ENCODE measurements around the gene CNKSR2.

CNKSR2 gene

GRCh38 chrX:21398426-21398825 lies 24.2 kb downstream of the CNKSR2 start:
- TF ChIP-seq CTCF (IDR thresholded peaks at IDR 0.05; ENCODE audit: extremely low read depth, missing control alignments): no peak
- DNase-seq (ENCODE audit: low spot score): no peak

- TF ChIP-seq CTCF (IDR thresholded peaks at IDR 0.05; ENCODE audit: extremely low read depth, missing control alignments): no peak
- DNase-seq (ENCODE audit: low spot score): no peak
Measured at GRCh38 chrX:21400408-21401121, 26.3 kb downstream of the CNKSR2 start.

- TF ChIP-seq CTCF (IDR thresholded peaks at IDR 0.05; ENCODE audit: extremely low read depth, missing control alignments): no peak
- DNase-seq (ENCODE audit: low spot score): no peak
Measured at GRCh38 chrX:21408307-21408706, 34.1 kb downstream of the CNKSR2 start.

GRCh38 chrX:21408788-21409187 lies 34.6 kb downstream of the CNKSR2 start:
- no peak for TF ChIP-seq CTCF (IDR thresholded peaks at IDR 0.05; ENCODE audit: extremely low read depth, missing control alignments)
- DNase-seq (ENCODE audit: low spot score): no peak

DNA sequence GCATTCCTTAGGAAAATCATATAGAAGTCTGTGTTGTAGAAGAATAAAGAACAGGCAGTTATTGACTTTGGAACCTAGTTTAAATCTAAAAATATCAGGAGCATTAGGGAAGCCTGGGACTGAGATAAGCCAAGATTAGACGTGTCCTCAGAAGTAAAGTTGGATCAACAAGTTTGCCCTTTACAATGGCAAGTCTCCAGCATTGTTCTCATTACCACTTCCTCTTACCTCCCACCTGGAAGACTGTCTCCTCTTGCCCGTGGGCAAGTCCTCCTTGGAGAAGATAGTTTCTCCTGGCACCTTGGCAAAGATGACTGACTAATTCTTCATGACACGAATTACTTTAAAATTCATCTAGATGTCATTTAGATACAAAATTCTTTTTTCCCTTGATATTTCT lies 37.8 kb downstream of the CNKSR2 start:
- DNase-seq (ENCODE audit: low spot score): no peak
- no peak for TF ChIP-seq CTCF (IDR thresholded peaks at IDR 0.05; ENCODE audit: extremely low read depth, missing control alignments)

- DNase-seq (ENCODE audit: low spot score): no peak
- no peak for TF ChIP-seq CTCF (IDR thresholded peaks at IDR 0.05; ENCODE audit: extremely low read depth, missing control alignments)
Measured at GRCh38 chrX:21412883-21413282, 38.7 kb downstream of the CNKSR2 start.

DNA sequence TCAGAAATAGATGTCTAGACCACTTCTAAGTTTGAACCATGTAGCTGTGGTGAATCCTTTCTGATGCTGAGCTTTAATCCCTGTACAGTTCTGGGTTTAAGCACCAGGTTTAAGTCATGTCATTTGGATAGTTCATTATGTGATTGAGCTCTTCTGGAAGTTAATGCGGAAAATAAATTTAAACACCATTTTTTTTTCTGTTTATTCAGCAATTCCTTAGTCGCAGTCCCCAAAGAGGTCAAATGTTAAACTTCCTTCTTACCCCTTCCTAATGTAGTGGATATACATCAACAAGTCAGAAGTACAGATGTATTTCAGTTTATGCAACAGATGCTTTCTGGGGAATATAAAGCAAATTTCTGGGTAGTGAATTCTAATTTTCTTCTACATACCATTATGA lies 52.9 kb downstream of the CNKSR2 start:
- DNase-seq (ENCODE audit: low spot score): no peak
- no peak for TF ChIP-seq CTCF (IDR thresholded peaks at IDR 0.05; ENCODE audit: extremely low read depth, missing control alignments)

Measured in GM20000 (cell line).